Body of pancreas (tissue), 4 donors: ENCODE results near the gene SEL1L3. TPM values are rescaled to one million over a fixed set of nuclear protein-coding genes. Genes with fewer than 3 reads are reported as not detected.

Experiments
- ATAC-seq: fragments of 150-250 bp; one replicate; pipeline ENCODE4 v1.9.1; 2016
- DNase-seq, 4 donors: peaks; one replicate each; pipeline ENCODE4 v3.0.0-alpha.2; 2019
- H3K27ac ChIP-seq, 4 donors: fragments of 200-600 bp; sonication (generic); 1 replicate in 3 of 4; 2 replicates in 1 of 4; pipeline versions ENCODE4 v1.5.1 to v1.6.1; 2016 to 2019; ENCODE audit warnings: mild to moderate bottlenecking in 1 of 4, mixed read lengths in 1 of 4, moderate library complexity in 1 of 4
- H3K27me3 ChIP-seq, 2 donors: fragments of 200-600 bp; sonication (generic); one replicate each; pipeline ENCODE4 v1.6.0; 2016; ENCODE audit warnings: mild to moderate bottlenecking in 1 of 2
- H3K36me3 ChIP-seq, 2 donors: fragments of 200-600 bp; sonication (generic); replicated peaks in 1 of 2; 2 replicates each; pipeline ENCODE4 v1.5.1; 2016; ENCODE audit warnings: low read depth in 2 of 2; ENCODE audit not compliant: insufficient read depth in 1 of 2
- H3K4me1 ChIP-seq: fragments of 200-600 bp; sonication (generic); one replicate; pipeline ENCODE4 v1.6.0; 2016
- H3K4me3 ChIP-seq, 2 donors: fragments of 200-600 bp; sonication (generic); 1 replicate in 1 of 2; 2 replicates in 1 of 2; pipeline ENCODE4 v1.5.1; 2016 to 2019
- H3K9me3 ChIP-seq, 3 donors: fragments of 200-600 bp; sonication (generic); 1 replicate in 2 of 3; 2 replicates in 1 of 3; pipeline ENCODE4 v1.5.1; 2016
- POLR2A ChIP-seq, 3 donors: fragments of 450-650 bp; IDR thresholded peaks; one replicate each; pipeline ENCODE4 v1.6.1; 2016; ENCODE audit warnings: antibody characterized with exemption in 3 of 3, mild to moderate bottlenecking in 2 of 3
- WGBS, 2 donors: methylation state at CpG; one replicate each; pipeline ENCODE4 v1.1.5; 2017; 5-methylcytosine and 5-hydroxymethylcytosine counted together
- intact Hi-C: fragments of 100-400 bp; cut with DNase I; formaldehyde crosslinking; loops from one replicate; pipeline ENCODE4 v1.15.1; 2023
- total RNA-seq, 2 donors: library from RNA; depleted of rRNA; stranded (reverse); fragments of >200 nt; gene quantifications; one replicate each; pipeline ENCODE4 v1.1.0, GENCODE V29; 2016
- TF ChIP-seq, protein P1 (sequence below), 7 experiments: fragments of 450-650 bp in 4 of 7; fragments of 200-600 bp in 3 of 7; sonication (generic) in 3 of 7; IDR thresholded peaks; one replicate each; pipeline ENCODE4 v1.5.1; 2016 to 2019; ENCODE audit warnings: antibody characterized with exemption in 7 of 7

SEL1L3 gene
- total RNA-seq, 2 donors from 2014 or later: 32.3 to 64.1 TPM

DNA sequence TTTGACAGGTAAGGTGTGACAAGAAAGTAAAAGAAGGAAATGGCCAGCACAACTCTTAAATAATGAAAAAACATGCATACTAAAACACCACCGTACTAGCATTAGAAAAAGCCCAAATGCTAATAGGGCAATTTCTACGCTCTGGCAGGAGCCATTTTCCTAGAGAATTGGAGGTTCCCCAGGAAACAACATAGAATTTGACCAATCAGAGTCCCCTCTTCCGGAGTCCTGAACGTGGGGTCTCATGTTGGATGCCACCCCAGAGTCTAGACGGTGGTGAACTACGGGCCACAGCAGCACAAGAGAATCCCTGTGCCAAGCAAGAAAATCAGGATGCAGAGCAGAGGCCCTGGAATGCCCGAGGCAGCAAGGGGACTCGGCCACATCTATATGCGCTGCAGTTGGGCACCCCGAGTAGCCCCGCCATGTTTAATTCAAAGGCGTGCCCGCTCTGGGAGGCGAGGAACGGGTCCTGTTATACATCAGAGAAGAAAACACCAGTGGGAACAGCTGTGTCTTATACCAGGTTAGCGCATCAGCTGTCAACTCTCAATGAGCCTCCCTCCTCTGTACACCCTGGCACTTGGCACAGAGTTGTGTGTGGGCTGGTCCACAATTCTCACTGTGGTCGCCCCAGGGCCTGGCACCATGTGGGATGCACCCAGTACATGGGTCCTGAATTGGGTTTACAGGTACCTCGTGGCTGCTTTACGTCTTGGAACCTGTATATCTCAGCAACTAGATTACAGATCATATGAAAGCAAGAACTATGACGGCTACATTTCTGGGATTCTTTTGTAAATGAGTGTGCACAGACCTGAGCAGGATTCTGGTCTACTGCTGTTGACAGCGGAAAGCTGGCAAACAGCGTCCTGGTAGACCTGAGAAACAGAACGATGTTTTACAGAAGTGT is 52.1 kb downstream of the SEL1L3 start:
- H3K27me3 ChIP-seq: no peaks in the 10 kb centered on the region
- H3K4me3 ChIP-seq: no peak overlapping the region
- peak overlapping the region in 3 of 4 donors; percentile 42 to 50 (median 48) for H3K27ac ChIP-seq
- no peak for ATAC-seq
- no peak for TF ChIP-seq POLR2A (IDR thresholded peaks at IDR 0.05)
- TF ChIP-seq, protein P1, sequence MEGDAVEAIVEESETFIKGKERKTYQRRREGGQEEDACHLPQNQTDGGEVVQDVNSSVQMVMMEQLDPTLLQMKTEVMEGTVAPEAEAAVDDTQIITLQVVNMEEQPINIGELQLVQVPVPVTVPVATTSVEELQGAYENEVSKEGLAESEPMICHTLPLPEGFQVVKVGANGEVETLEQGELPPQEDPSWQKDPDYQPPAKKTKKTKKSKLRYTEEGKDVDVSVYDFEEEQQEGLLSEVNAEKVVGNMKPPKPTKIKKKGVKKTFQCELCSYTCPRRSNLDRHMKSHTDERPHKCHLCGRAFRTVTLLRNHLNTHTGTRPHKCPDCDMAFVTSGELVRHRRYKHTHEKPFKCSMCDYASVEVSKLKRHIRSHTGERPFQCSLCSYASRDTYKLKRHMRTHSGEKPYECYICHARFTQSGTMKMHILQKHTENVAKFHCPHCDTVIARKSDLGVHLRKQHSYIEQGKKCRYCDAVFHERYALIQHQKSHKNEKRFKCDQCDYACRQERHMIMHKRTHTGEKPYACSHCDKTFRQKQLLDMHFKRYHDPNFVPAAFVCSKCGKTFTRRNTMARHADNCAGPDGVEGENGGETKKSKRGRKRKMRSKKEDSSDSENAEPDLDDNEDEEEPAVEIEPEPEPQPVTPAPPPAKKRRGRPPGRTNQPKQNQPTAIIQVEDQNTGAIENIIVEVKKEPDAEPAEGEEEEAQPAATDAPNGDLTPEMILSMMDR (IDR thresholded peaks at IDR 0.05): no peak
- WGBS, 2 donors: 80 to 88% methylated on average over 16 to 23 of the region's 23 CpGs
- DNase-seq: no peak
- no peaks in the 10 kb centered on the region for H3K9me3 ChIP-seq
- no peaks in the 10 kb centered on the region for H3K36me3 ChIP-seq
- peaks cover 40% of the 10 kb centered on the region for H3K4me1 ChIP-seq
- intact Hi-C loops: no loop called here

DNA sequence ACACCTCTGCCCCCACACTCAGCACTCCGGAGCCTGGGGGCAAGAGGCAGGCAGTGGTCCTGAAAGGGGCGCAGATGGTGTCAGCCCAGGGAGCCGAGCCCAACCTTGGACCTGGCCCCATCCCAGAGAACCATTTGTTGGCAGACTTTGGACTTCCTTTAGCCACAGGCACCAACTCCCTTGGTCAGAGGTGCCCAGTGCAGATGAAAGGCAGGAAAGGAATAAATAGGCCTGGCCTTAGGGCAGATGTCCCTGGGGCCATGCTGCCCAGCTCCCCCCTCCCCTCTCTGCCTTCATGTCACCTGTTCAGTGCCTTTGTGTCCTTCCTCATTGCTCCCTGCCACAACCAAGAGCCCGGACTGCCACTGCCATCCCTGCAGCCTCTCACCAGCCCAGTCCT is 52.8 kb downstream of the SEL1L3 start:
- ATAC-seq: no peak
- intact Hi-C loops: no loop called here
- TF ChIP-seq, protein P1 (IDR thresholded peaks at IDR 0.05): no peak
- no peak for TF ChIP-seq POLR2A (IDR thresholded peaks at IDR 0.05)
- Histone ChIP-seq H3K4me3 (no peak overlapping the region), H3K27ac (peak overlapping the region in 1 of 4 donors; percentile 50), H3K27me3 (no peaks in the 10 kb centered on the region), H3K4me1 (peaks cover 38% of the 10 kb centered on the region), H3K9me3 (no peaks in the 10 kb centered on the region), H3K36me3 (no peaks in the 10 kb centered on the region)
- no peak for DNase-seq
- WGBS, 2 donors: 85 to 86% methylated on average over 4 of the region's 4 CpGs

DNA sequence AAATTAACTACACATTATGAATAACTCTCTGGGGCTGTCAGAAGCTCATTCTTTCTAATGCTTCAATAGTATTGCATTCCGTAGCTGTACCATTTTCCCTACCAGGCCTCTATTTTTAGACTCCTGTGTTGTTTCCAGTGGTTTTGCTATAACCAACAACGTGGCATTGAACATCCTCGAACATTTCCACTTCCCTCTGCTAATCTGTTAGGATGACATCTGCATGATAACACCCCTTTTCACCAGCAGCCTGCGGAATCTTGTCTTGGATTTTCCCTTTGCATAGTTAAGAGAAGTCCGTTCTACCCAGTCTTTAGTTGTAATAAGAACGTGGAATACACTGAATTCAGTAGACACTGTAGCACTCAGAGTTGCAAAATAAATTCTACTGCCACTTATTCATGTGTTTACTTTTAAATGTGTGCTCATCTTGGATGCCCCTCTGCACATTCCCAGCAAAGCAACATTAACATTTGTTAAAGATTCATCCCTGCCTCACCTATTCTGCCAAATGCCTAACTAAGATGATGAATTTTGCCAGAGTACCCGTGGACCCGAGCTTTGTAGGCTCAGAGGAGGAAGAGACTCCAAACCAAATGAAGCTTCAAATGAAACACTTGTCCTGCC is 55.6 kb downstream of the SEL1L3 start:
- H3K27ac ChIP-seq: peak overlapping the region in 3 of 4 donors; percentile 15 to 54 (median 27)
- intact Hi-C loops: no loop called here
- H3K9me3 ChIP-seq: no peaks in the 10 kb centered on the region
- 54 to 61% methylated on average over 8 of the region's 8 CpGs for WGBS, 2 donors
- ATAC-seq: no peak
- DNase-seq: no peak
- H3K4me3 ChIP-seq: no peak overlapping the region
- H3K4me1 ChIP-seq: peaks cover 25% of the 10 kb centered on the region
- no peak for TF ChIP-seq POLR2A (IDR thresholded peaks at IDR 0.05)
- TF ChIP-seq, protein P1 (IDR thresholded peaks at IDR 0.05): no peak
- no peaks in the 10 kb centered on the region for H3K27me3 ChIP-seq
- H3K36me3 ChIP-seq: peaks cover 0 to 6% of the 10 kb centered on the region in 2 donors

DNA sequence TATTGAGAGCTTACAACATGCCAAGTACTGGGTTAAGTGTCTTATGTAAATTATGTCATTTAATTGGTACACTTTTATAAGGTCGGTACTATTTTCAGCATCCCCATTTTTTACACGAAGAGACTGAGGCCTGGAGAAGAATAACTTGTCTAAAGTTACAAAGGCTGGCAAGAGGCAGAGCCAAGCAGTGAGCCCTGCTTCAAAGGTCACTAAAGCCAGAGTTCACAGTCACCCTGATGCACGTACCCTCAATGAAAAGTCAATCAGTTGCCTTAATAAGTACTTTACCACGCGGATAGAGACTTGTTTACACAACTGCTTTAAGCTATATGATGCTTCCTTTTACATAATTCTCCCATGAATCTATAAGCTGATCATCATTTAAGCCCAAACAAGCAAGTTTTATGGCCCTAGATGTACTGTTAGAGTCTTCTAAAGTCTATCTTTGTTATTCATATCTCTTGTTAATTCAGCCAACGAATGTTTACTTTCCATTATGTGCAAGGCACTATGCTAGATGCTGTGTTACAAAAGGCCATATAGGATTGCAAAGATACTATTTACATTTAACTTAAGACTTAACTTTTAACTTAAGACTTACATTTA is 57.4 kb downstream of the SEL1L3 start:
- ATAC-seq: no peak

More for the DNA sequence above, 57.4 kb downstream of the SEL1L3 start:
- Histone ChIP-seq H3K4me3 (no peak overlapping the region), H3K4me1 (peaks cover 18% of the 10 kb centered on the region), H3K36me3 (peaks cover 0 to 6% of the 10 kb centered on the region in 2 donors), H3K9me3 (no peaks in the 10 kb centered on the region), H3K27me3 (no peaks in the 10 kb centered on the region), H3K27ac (no peak overlapping the region)
- 74 to 85% methylated on average over 6 of the region's 6 CpGs for WGBS, 2 donors
- DNase-seq: no peak
- no peak for TF ChIP-seq POLR2A (IDR thresholded peaks at IDR 0.05)
- TF ChIP-seq, protein P1 (IDR thresholded peaks at IDR 0.05): no peak
- intact Hi-C loops: no loop called here
